CD1c-positive myeloid dendritic cell (primary cell): ENCODE measurements around the gene ADAM19.
"Not testable (repeated sequence)": the region's sequence is repeated elsewhere in the genome, so short reads cannot be mapped to it uniquely, and the experiment has no call there.

Experiments used
- DNase-seq: peaks from one replicate; pipeline ENCODE4 v3.0.0-alpha.2; 2016; ENCODE audit errors: extremely low spot score

Gene ADAM19

DNA sequence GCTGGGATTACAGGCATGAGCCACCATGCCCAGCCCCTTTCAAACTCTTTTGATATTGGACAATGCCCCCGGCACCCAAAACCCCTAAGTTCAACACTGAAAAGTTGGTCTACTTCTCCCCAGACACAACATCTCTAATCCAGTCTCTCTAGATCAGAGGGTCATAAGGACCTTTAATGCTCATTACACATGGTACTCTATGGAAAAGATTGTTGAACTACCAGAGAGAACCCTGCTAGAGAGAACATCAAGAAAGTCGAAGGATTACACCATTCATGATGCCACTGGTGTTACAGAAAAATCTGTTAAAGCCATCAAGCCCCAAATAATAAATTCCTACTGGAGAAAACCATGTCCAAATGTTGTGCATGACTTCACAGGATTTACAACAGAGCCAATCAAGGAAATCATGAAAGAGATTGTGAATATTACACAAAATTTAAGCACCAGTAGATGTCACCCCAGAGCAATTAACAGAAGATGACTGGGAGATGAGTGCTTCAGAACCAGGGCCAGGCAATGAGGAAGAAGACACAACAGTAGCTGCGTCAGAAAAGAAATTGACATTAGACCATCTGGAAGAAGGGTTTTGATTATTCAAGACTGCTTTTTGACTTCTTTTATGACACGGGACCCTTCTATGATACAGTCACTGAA, 143.9 kb downstream of the ADAM19 start:
- peak; percentile 77 for DNase-seq

GRCh38 chr5:157429920-157430319, 145.7 kb downstream of the ADAM19 start:
- DNase-seq, result not testable (repeated sequence)
